Immature natural killer cell (primary cell): Measurements from ENCODE around the gene SLC35G4. TPM values are rescaled to one million over a fixed set of nuclear protein-coding genes. Genes with fewer than 3 reads are reported as not detected.
A peak's percentile ranks its signal among the peaks of the same experiment; 100 is the strongest.
"Not testable (repeated sequence)": the region's sequence is repeated elsewhere in the genome, so short reads cannot be mapped to it uniquely, and the experiment has no call there.

Experiments used
- DNase-seq, 3 donors: peaks; one replicate each; pipeline ENCODE4 v3.0.0; 2022; ENCODE audit warnings: mixed read lengths in 1 of 3
- H3K27ac Mint-ChIP-seq, 6 donors: one replicate each; pipeline ENCODE4 v1.8.0; 2020; ENCODE audit warnings: mixed read lengths in 6 of 6, mild to moderate bottlenecking in 5 of 6, inconsistent platforms in 4 of 6, moderate library complexity in 3 of 6
- H3K27me3 Mint-ChIP-seq, 3 donors: one replicate each; pipeline ENCODE4 v1.8.0; 2020 to 2021; ENCODE audit warnings: low read depth in 3 of 3, mild to moderate bottlenecking in 3 of 3, mixed read lengths in 3 of 3, moderate library complexity in 3 of 3, inconsistent platforms in 1 of 3
- H3K36me3 Mint-ChIP-seq, 3 donors: one replicate each; pipeline ENCODE4 v1.8.0; 2020; ENCODE audit warnings: mixed read lengths in 3 of 3, inconsistent platforms in 2 of 3, mild to moderate bottlenecking in 2 of 3
- H3K4me1 Mint-ChIP-seq, 2 donors: one replicate each; pipeline ENCODE4 v1.8.0; 2020; ENCODE audit warnings: inconsistent platforms in 2 of 2, mild to moderate bottlenecking in 2 of 2, mixed read lengths in 2 of 2, moderate library complexity in 1 of 2
- H3K4me3 Mint-ChIP-seq, 5 donors: one replicate each; pipeline ENCODE4 v1.8.0; 2020; ENCODE audit warnings: mild to moderate bottlenecking in 5 of 5, mixed read lengths in 5 of 5, inconsistent platforms in 3 of 5, moderate library complexity in 3 of 5
- H3K9me3 Mint-ChIP-seq, 6 donors: one replicate each; pipeline ENCODE4 v1.8.0; 2020; ENCODE audit warnings: mild to moderate bottlenecking in 6 of 6, mixed read lengths in 6 of 6, inconsistent platforms in 4 of 6, moderate library complexity in 3 of 6
- polyA plus RNA-seq, 3 donors: library from polyadenylated mRNA; unstranded; fragments of 300-500 nt; fragmentation: Illumina TruSeq; gene quantifications; one replicate each; pipeline ENCODE4 v1.2.3, GENCODE V29; 2021

Gene SLC35G4
- polyA plus RNA-seq, 3 donors from 2014 or later, result not detected

DNA sequence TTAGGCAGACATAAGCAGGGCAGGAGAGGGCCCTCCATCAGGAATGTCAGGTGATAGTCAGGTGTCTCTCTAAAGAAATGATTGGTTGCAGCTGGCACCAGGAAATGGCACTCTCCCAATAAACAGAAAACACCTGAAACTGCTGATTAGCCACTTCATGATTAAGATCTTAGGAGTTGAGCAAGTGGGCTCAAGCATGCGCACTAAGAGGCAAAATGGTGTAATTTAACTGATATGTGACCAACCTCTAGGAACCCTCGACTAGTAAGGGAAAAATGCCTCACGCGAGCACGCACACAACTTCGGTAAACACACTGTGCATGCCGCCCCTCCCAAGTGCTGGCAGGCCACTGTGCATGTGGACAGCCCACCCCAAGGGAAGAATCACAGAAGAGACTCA lies 23.8 kb upstream of the SLC35G4 start:
- H3K9me3 Mint-ChIP-seq, result peaks cover 0 to 2% (median 0%) of the 10 kb centered on the region in 6 donors
- DNase-seq, result no peak
- no peaks in the 10 kb centered on the region for H3K36me3 Mint-ChIP-seq
- peaks cover 0 to 9% (median 6%) of the 10 kb centered on the region in 3 donors for H3K27me3 Mint-ChIP-seq
- H3K27ac Mint-ChIP-seq, result no peak overlapping the region
- no peak overlapping the region for H3K4me3 Mint-ChIP-seq
- H3K4me1 Mint-ChIP-seq, result peaks cover 18 to 30% of the 10 kb centered on the region in 2 donors

DNA sequence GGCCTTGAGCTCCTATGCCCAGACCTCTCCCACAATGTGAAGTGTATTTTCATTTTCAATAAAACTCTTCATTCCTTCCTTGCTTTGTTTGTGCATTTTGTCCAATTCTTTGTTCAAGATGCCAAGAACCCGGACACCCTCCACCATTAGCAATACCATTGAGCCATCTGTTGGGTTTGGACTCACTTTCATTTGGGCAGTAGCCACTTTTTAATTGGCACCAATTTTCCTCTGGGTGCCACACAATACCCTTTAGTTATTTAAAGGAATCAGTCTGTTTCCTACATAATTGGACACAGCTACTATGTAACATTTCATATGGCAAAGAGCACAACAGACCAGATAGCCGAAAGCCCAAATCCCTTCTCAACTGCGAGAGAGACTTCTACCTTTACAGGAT lies 22.5 kb upstream of the SLC35G4 start:
- no peak for DNase-seq
- Mint-ChIP-seq H3K27me3 (peaks cover 0 to 9% (median 9%) of the 10 kb centered on the region in 3 donors), H3K9me3 (peaks cover 0 to 2% (median 0%) of the 10 kb centered on the region in 6 donors), H3K4me3 (peak overlapping the region in 1 of 5 donors; percentile 51), H3K36me3 (no peaks in the 10 kb centered on the region), H3K4me1 (peaks cover 18 to 30% of the 10 kb centered on the region in 2 donors), H3K27ac (no peak overlapping the region)

DNA sequence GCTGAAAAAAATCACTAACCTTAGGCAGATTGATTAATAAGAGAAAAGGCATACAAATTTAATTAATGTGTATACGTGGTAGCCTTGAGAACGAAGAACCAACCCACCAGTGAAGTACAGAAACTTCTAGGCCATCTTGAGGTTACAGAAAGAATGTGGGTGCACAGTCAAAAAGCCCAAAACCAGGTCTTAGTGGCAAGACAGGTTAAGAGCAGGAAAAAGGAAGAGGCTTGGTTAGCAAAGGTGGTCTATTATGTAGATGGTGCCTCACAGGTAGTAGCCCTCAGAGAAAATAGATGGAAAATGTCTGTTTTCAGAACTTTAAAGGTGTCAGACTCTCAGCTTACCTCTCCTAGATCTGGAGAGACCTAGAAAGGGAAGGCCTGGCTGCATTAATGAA lies 22.0 kb upstream of the SLC35G4 start:
- peak overlapping the region in 2 of 5 donors; percentile 8 to 51 for H3K4me3 Mint-ChIP-seq
- peaks cover 18 to 30% of the 10 kb centered on the region in 2 donors for H3K4me1 Mint-ChIP-seq
- peaks cover 0 to 2% (median 0%) of the 10 kb centered on the region in 6 donors for H3K9me3 Mint-ChIP-seq
- H3K27ac Mint-ChIP-seq, result peak overlapping the region in 2 of 6 donors; percentile 9 to 49
- H3K27me3 Mint-ChIP-seq, result peaks cover 0 to 9% (median 9%) of the 10 kb centered on the region in 3 donors
- no peak for DNase-seq
- H3K36me3 Mint-ChIP-seq, result no peaks in the 10 kb centered on the region

DNA sequence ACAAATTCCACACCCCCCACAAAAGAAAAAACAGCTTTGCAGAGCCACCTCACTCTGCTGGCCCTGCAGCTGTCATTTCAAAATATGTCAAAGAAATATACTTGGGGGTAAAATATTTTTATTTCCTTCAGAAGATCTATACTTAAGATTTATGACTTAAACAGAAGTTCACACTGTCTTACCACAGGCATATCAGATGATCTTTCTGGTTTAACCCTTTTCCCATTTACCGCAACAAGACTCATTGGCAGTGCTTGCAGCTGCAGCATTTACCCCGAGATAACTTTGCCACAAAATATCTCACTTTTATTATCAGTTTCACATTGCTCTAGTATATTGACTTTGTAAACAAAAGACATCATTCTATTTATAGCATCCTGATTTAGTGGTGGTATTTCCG lies 21.6 kb upstream of the SLC35G4 start:
- H3K9me3 Mint-ChIP-seq, result peaks cover 0 to 2% (median 0%) of the 10 kb centered on the region in 6 donors
- H3K4me1 Mint-ChIP-seq, result peaks cover 18 to 30% of the 10 kb centered on the region in 2 donors
- no peak overlapping the region for H3K27ac Mint-ChIP-seq
- H3K4me3 Mint-ChIP-seq, result peak overlapping the region in 3 of 5 donors; percentile 0 to 25 (median 8)
- peaks cover 0 to 9% (median 9%) of the 10 kb centered on the region in 3 donors for H3K27me3 Mint-ChIP-seq
- H3K36me3 Mint-ChIP-seq, result no peaks in the 10 kb centered on the region
- DNase-seq, result peak; percentile 17 to 26 (median 23)

DNA sequence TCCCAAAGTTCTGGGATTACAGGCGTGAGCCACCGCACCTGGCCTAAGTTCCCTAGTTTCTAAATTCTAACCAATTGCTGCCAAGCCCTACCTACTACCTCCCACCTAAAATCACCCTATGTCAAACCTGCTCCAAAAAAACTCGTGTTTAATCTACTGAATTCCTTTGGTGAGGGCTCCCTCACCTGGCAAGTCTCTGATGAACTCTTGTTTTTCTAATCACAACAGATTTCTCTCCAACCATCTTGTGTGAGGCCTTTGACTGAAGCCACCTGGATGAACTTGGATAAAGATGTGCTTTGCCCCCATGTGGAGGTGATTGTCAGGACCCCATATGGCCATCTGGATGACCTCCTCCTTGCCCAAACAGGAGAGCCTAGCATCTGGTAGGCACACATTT lies 17.4 kb upstream of the SLC35G4 start:
- H3K36me3 Mint-ChIP-seq, result no peaks in the 10 kb centered on the region
- no peak overlapping the region for H3K27ac Mint-ChIP-seq
- peaks cover 0 to 6% (median 4%) of the 10 kb centered on the region in 3 donors for H3K27me3 Mint-ChIP-seq
- DNase-seq, result no peak
- H3K4me3 Mint-ChIP-seq, result no peak overlapping the region
- H3K9me3 Mint-ChIP-seq, result peaks cover 0 to 6% (median 2%) of the 10 kb centered on the region in 6 donors
- H3K4me1 Mint-ChIP-seq, result peaks cover 12 to 16% of the 10 kb centered on the region in 2 donors

DNA sequence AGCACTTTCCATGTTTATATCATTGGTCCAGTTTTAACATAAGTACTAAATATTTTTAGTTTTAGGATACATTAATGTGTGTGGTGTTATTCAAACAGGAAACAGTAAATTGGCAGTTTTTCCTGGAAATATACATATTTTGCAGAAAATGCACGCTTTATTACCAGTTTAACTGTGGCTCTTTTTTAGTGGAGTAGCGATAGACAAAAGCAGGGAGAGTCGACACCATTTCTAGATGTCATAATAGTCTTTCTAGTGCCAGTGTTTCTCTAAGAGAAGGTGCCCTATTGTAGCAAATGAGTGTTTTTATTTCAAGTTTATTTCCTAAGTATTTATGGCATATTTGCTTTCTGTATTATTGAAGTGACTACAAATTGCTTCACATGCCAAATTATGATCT lies 9.1 kb upstream of the SLC35G4 start:
- Mint-ChIP-seq H3K36me3 (no peaks in the 10 kb centered on the region), H3K4me1 (no peaks in the 10 kb centered on the region), H3K27ac (no peak overlapping the region), H3K9me3 (peaks cover 0 to 9% (median 3%) of the 10 kb centered on the region in 6 donors), H3K4me3 (no peak overlapping the region), H3K27me3 (peaks cover 0 to 3% (median 3%) of the 10 kb centered on the region in 3 donors)
- DNase-seq, result no peak

DNA sequence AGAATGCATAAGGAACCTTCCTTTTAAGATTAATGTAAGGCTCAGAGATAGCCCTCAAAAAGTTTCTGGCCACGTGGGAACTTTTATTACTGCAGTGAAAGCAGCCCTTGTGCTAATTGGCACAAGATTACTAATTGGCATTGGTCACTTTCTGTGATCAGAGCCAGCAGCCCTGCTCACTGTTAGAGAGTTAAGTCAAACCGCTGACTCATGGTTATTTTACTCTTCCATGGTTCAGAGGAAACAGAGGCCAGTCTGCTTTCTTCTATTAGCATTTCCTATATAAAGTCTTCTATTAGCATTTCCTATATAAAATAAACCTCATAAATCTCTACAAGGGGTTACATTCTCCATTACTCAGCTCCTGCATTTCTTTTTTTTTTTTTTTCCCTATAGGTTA lies 1.5 kb upstream of the SLC35G4 start:
- no peaks in the 10 kb centered on the region for H3K9me3 Mint-ChIP-seq
- no peaks in the 10 kb centered on the region for H3K4me1 Mint-ChIP-seq
- H3K27ac Mint-ChIP-seq, result no peak overlapping the region
- H3K4me3 Mint-ChIP-seq, result no peak overlapping the region
- DNase-seq, result no peak
- no peaks in the 10 kb centered on the region for H3K36me3 Mint-ChIP-seq
- H3K27me3 Mint-ChIP-seq, result peaks cover 0 to 3% (median 3%) of the 10 kb centered on the region in 3 donors

DNA sequence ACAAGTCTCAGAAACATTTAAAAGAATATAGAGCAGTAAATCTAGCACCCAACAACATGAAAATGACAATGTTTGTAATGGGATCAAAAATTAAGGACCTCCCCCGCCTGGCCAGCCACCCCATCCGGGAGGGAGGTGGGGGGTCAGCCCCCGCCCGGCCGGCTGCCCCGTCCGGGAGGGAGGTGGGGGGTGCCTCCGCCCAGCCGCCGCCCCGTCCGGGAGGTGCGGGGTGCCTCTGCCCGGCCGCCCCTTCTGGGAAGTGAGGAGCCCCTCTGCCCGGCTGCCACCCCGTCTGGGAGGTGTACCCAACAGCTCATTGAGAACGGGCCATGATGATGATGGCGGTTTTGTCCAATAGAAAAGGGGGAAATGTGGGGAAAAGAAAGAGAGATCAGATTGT lies 778 bp upstream of the SLC35G4 start:
- H3K4me3 Mint-ChIP-seq, H3K27ac Mint-ChIP-seq, H3K36me3 Mint-ChIP-seq, H3K4me1 Mint-ChIP-seq, H3K27me3 Mint-ChIP-seq, DNase-seq, H3K9me3 Mint-ChIP-seq: not testable (repeated sequence)

DNA sequence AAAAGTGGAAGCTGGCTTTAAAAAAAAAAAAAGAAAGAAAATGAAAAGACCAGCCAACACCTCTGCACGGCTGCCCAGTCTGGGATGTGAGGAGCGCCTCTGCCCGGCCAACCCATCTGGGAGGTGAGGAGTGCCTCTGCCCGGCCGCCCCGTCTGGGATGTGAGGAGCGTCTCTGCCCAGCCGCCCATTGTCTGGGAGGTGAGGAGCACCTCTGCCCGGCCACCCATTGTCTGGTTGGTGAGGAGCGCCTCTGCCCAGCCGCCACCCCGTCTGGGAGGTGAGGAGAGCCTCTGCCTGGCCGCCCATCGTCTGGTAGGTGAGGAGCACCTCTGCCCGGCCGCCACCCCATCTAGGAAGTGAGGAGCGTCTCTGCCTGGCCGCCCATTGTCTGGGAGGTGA lies 3.7 kb downstream of the SLC35G4 start:
- H3K36me3 Mint-ChIP-seq, H3K27me3 Mint-ChIP-seq, DNase-seq, H3K9me3 Mint-ChIP-seq, H3K4me1 Mint-ChIP-seq, H3K4me3 Mint-ChIP-seq, H3K27ac Mint-ChIP-seq: not testable (repeated sequence)

DNA sequence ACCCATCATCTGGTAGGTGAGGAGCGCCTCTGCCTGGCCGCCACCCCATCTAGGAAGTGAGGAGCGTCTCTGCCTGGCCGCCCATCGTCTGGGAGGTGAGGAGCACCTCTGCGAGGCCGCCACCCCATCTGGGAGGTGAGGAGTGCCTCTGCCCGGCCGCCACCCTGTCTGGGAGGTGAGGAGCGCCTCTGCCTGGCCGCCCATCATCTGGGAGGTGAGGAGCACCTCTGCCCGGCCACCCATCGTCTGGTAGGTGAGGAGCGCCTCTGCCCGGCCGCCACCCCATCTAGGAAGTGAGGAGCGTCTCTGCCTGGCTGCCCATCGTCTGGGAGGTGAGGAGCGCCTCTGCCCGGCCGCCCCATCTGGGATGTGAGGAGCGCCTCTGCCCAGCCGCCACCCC lies 4.2 kb downstream of the SLC35G4 start:
- not testable (repeated sequence) for DNase-seq, H3K27me3 Mint-ChIP-seq, H3K4me1 Mint-ChIP-seq, H3K27ac Mint-ChIP-seq, H3K9me3 Mint-ChIP-seq, H3K36me3 Mint-ChIP-seq, H3K4me3 Mint-ChIP-seq

DNA sequence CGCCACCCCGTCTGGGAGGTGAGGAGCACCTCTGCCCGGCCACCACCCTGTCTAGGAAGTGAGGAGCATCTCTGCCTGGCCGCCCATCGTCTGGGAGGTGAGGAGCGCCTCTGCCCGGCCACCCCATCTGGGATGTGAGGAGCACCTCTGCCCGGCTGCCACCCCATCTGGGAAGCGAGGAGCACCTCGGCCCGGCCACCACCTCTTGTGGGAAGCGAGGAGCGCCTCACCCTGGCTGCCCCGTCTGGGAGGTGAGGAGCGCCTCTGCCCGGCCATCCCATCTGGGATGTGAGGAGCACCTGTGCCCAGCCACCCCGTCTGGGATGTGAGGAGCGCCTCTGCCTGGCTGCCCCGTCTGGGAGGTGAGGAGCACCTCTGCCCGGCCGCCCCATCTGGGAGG lies 4.6 kb downstream of the SLC35G4 start:
- not testable (repeated sequence) for H3K27me3 Mint-ChIP-seq, H3K36me3 Mint-ChIP-seq, H3K4me1 Mint-ChIP-seq, H3K9me3 Mint-ChIP-seq, H3K27ac Mint-ChIP-seq, H3K4me3 Mint-ChIP-seq, DNase-seq

DNA sequence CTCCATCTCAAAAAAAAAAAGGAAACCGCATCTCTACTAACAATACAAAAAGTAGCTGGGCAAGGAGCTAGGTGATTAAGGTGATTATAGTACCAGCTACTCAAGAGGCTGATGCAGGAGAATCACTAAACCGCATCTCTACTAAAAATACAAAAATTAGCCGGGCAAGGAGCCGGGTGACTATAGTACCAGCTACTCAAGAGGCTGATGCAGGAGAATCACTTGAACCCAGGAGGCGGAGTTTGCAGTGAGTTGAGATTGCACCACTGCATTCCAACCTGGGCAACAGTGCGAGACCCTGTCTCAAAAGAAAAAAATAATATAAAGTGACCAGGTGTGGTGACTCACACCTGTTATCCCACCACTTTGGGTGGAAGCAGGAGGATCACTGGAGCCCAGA lies 5.6 kb downstream of the SLC35G4 start:
- H3K9me3 Mint-ChIP-seq, H3K36me3 Mint-ChIP-seq, H3K4me3 Mint-ChIP-seq: not testable (repeated sequence)

DNA sequence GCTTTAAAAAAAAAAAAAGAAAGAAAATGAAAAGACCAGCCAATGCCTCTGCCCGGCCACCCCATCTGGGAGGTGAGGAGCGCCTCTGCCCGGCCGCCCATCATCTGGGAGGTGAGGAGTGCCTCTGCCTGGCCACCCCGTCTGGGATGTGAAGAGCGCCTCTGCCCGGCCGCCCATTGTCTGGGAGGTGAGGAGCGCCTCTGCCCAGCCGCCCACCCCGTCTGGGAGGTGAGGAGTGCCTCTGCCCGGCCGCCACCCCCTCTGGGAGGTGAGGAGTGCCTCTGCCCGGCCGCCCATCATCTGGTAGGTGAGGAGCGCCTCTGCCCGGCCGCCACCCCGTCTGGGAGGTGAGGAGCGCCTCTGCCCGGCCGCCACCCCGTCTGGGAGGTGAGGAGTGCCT lies 37.9 kb downstream of the SLC35G4 start:
- not testable (repeated sequence) for H3K27me3 Mint-ChIP-seq, H3K4me1 Mint-ChIP-seq

More for the DNA sequence above, 5.6 kb downstream of the SLC35G4 start:
- DNase-seq, H3K27ac Mint-ChIP-seq, H3K4me1 Mint-ChIP-seq, H3K27me3 Mint-ChIP-seq: not testable (repeated sequence)

DNA sequence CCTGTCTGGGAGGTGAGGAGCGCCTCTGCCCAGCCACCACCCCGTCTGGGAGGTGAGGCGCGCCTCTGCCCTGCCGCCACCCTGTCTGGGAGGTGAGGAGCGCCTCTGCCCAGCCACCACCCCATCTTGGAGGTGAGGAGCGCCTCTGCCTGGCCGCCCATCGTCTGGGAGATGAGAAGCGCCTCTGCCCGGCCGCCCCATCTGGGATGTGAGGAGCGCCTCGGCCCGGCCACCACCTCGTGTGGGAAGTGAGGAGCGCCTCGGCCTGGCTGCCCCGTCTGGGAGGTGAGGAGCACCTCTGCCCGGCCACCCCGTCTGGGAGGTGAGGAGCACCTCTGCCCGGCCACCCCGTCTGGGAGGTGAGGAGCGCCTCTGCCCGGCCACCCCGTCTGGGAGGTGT lies 38.4 kb downstream of the SLC35G4 start:
- H3K36me3 Mint-ChIP-seq, H3K4me3 Mint-ChIP-seq, H3K27ac Mint-ChIP-seq, H3K9me3 Mint-ChIP-seq, H3K4me1 Mint-ChIP-seq, H3K27me3 Mint-ChIP-seq, DNase-seq: not testable (repeated sequence)

More for the DNA sequence above, 37.9 kb downstream of the SLC35G4 start:
- H3K36me3 Mint-ChIP-seq, H3K9me3 Mint-ChIP-seq, H3K4me3 Mint-ChIP-seq, H3K27ac Mint-ChIP-seq, DNase-seq: not testable (repeated sequence)

DNA sequence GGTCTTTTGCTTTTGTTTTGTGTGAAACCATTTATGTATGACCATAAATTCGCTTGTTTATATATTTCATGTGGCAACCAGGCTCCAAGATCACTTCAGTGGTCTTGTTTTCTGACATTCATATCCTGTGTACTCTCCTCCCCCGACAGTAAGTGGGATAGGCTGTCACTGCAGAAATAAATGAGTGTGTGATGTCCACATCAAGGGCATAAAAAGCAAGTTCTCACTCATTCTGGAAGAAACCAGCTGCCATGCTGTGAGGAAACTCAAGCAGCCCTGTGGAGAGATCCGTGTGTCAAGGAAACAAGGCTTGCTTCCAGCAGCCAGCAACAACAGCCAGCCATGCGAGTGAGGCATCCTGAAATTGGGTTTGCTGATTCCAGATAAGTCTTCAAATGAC lies 40.4 kb downstream of the SLC35G4 start:
- peaks cover 0 to 9% (median 4%) of the 10 kb centered on the region in 6 donors for H3K9me3 Mint-ChIP-seq
- H3K27me3 Mint-ChIP-seq, result peaks cover 5 to 9% (median 6%) of the 10 kb centered on the region in 3 donors
- no peak overlapping the region for H3K27ac Mint-ChIP-seq
- no peak for DNase-seq
- no peaks in the 10 kb centered on the region for H3K4me1 Mint-ChIP-seq
- no peaks in the 10 kb centered on the region for H3K36me3 Mint-ChIP-seq
- H3K4me3 Mint-ChIP-seq, result no peak overlapping the region
